Stimulated activated CD4-positive, alpha-beta T cell treated with anti-CD3 and anti-CD28 coated beads, Interleukin-4, amount 100 ng/mL, for 4 hours (primary cell): ENCODE measurements around the gene METTL25B.

Source experiments
- DNase-seq, 2 experiments: peaks; one replicate each; pipeline ENCODE4 v3.0.0-alpha.2; 2020

METTL25B gene

DNA sequence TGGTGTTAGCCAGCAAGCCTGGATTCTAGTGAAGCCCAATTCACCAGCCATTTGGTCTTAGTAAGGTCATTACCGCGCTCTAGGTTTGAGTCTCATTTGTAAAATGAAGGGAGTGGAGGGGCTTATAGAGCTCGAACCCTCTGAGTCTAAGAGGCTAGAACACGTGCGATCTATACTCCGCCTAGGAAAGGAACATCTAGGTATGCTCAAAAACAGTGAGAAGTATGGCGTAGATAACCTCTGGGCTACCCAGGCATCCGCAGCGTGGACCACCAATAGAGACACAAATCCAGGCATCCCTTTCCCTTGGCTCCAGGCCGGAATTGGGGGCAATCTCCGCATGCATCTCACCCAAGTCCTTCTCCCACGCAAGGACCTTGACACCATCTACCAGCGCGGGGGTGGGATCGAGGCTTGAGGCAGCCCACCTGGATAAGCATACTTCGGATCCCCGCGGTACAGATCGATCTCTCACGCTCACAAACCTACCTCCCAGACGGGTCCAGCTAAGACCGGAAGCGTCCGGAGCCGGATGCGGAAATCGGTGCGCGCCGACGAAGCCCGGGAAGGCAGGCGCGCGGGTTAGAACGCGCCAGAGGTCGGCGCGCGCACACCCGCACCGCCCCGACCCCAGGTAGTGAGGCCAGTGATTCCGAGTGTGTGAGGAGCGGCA lies at the start of gene METTL25B:
Gene METTL25B (plus strand): TSS at position 544 of the 673 bp plus-strand sequence. CDS start 636 bp downstream, outside the sequence.
- DNase-seq = peak; percentile 66 to 76

DNA sequence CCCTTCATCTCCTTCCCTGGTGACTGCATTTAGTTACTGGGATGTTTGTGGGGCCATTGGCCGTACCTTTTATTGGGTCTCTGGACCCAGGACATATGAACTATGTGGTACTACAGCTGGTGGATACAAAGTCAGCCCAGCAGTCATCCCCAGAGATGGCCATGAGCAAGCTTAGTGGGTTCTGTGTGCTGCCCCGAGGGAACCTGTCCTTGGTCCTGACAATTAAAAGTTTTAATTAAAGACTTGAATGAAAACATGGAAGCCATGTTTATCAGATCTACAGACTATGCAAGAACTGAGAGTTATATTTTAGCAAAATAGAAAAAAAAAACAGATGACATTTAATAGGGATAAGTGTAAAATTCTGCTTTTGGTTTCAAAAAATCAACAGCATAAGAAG lies 48.2 kb upstream of the METTL25B start:
- DNase-seq = no peak

DNA sequence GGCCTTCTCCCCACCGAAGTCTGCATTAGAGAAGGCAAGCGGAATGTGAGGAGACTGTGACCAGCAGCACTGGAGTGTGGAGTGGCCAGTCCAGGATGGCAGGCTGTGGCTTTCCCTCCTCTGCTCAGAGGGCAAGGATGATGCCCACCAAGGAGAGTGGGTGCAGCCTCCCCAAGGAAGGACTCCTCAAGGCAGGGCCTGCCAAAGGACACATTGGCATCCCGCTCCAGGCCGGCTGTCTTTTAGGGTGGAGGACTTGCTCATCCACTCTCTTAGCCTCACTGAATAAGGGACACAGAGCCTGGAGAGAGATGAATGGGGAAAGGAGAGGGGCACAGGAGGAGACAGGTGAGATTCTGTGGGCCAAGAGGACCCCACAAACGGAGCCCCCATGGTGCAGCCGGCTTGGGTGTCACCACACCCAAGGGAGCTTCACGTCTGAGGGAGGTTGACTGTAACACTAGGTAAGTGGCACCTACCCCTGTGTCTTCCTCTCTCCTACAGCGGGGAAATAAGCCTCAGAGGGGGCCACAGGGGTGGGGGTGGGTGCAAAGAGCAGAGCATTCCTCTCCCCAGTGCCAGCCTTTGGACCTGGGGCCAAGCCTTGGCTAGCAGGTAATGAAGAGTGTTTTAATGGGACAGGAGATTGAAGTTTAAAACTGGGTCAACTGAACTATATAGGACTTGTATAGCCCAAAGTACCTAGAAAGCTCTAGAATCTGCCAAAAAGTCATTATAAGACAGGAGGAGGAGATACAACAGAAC lies 46.9 kb upstream of the METTL25B start:
- no peak for DNase-seq

DNA sequence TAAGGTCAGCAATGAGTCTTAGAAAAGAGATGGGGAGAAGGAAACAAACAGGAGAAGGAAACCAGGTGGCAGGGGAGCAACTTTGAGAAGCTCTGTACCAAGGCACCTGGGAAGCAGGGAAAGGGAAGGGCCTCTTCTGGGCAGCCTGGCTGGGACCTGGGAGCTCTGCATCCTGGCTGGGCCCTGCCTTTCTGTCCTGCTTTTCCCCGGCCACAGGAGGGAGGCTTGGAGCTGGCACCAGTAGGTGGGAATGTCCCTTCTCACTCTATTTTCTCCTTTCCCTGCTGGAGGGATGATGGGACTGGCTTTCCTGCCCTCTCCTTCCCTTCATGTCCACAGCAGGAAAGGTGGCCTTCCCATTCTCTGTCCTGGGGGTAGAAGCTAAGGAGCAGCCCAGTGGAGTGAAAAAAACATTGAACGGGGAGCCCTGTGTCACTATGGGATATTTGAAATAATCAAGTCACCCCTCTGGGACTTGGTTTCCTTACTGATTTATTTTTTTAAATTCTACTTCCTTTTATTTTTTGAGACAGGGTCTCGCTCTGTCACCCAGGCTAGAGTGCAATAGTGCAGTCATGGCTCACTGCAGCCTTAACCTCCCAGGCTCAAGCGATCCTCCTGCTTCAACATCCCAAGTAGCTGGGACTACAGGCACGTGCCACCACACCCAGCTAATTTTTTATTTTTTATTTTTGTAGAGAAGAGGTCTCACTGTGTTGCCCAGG lies 45.9 kb upstream of the METTL25B start:
- DNase-seq = no peak

DNA sequence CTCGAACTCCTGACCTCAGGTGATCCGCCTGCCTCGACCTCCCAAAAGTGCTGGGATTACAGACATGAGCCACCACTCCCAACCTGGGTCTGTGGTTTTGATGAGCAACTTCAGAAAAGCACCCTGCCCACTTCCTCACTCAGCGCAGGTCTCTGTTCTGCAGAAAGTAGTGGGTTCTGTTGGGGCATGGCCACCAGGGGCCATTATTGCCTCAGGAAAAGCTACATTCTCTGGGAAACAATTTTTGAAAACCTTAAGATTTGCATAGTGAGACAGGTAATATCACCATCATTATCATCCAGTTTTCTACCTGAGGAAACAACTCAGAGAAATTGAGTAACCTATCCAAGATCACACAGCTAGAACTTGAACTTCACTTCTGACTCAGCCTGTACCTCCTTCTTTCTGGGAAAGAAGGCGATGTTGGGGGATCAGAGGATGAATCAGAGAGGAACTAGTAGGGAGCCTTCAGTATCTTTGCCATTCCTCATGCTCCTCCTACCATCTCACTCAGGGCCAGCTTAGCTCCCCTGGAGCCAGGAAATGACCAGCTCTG lies 44.0 kb upstream of the METTL25B start:
- no peak for DNase-seq

DNA sequence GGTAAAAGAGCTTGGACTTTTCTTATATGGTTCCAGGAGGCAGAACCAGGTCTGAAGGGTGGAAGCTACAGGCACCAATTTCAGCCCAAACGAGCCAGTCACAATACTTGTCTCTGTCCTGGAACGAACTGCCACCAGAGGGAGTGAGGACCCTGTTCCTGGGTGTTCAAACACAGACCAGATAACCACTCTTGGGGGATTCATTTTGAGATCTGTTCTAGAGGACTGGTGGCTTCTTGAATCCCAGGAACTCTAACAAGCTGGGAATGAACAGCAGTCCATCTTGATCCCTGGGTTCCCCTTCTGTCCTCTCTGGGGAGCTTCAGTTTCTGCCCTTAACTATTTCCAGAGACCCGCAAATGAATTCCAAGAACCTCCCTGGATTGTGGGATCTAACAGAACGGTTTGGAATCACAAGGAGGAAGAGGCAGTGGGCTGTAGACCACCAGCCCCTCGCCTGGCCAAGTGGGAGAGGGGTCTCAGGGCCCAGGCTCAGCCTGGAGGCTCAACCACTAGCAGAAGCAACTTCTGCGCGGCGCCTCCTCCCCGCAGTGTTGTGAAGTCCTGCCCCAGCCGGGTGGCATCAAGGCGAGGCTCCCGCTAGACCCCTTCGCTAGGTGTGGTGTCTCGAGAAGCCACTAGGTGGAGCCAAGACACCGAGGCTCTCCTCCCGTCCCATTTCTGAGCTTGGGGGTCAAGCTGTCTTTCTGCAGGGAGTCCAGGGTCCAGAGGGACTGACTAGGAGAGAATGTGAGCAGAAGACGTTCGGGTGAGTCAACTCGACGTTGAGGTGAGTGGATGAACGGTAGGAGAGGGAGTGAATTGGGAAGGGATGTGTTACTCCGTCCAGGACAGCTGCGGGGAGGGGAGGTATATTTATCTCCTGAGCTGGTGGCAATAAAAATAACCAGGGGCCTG lies 39.0 kb upstream of the METTL25B start:
- DNase-seq = peak; percentile 67 to 72

DNA sequence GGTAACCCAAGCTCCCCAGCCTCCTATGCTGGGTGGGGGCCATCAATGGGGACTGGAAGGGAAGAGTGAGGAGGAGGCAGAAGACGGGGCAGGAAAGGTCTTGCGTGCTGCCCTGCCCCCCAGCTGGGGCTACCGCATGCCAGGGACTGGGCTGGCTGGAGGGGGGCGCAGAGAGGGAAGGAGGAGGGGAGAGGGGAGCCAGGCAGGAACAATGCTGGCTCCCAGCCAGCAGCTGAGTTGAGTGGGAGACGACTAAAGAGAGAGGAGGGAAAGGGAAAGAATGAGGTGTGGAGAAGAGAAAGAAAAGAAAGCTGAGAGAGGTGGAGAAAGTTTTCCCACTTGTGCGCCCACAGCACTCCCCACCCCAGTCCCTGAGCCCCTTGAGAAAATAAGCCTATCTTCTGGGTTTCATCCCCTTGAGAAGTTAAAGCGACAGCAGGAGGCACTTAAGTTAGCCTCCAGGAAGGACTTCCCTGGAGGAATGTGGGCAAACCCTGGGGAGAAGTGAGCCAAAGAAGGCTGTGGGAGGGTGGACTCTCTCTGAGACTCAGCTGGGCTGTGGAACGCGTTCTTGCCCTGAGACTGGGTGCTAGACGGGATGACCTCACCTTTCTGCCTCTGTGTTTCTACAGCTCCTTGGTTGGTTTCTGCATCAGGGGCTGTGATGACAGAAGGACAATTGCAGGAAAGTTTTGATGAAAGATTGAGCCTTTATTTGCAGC lies 38.2 kb upstream of the METTL25B start:
- no peak for DNase-seq

DNA sequence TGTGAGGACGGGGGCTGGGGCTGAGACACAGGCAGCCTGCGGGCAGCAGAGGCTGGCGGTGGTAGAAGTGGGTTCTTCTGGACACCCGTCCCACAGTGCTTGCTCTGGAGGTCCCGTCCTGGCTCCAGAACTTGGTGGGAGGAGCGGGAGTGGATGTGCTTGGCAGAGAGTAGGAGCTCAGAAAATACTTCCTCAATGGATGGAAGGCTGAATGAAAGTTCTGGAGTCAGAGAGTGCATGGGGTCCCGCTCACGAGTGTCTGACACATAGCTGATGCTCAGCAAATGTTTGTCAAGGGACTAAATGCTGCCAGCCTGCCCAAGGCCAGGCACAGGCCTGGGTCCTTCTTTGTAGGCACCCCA lies 37.6 kb upstream of the METTL25B start:
- no peak for DNase-seq

DNA sequence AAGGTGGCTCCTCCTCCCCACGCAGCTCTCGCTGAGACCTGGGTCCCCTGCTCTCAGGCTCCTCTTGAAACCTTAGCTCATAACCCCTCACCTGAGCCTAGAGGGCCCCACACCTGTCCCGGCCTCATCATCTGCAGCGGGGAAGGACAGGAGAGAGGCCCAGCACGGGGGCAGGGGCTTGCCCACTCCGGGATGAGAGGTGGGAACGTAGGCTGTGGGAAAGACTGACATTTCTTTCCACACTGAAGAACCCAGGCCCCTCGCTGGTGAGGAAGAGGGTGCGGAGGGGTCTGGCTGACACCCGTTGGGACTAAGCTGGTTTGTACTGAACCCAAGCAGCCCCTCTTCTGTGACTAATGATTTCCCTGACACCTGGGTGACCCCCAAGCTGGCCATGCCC lies 37.1 kb upstream of the METTL25B start:
- no peak for DNase-seq

DNA sequence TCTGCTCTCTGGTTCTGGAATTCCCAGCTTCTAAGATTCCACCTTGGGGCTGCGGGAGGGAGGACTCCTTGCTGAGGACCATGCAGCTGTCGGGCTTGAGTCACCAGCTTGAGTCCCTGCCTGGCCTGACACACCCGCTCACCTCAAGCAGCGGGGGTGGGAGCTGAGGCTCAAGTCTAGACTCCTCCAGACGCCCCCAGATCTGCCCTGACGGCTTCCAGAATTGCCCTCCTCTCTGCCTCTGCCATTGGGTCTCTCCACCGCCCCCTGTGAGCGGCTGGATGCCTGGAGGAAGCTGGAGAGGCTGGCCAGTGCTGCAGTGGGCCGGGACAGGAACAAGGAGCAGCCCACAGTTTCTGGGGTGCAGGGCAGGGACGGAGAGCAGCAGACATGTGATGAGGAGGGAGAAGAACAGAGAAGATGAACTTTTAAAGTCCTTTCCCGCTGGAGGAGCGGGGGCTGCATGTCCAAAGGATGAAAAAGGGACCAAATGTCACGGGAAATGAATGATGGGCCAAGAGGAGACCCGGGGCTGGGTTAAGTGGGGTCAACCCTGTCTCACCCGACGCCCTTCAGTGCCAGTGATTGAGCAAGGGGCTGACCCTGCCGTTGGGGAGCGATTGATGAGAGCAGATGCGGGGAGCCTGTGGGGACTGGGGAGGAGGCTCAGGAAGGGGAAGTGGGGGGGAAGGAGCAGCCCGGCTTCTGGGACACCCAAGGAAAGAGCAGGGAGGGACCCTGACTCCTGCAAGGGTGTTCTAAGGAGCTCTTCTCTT lies 36.4 kb upstream of the METTL25B start:
- DNase-seq = no peak

DNA sequence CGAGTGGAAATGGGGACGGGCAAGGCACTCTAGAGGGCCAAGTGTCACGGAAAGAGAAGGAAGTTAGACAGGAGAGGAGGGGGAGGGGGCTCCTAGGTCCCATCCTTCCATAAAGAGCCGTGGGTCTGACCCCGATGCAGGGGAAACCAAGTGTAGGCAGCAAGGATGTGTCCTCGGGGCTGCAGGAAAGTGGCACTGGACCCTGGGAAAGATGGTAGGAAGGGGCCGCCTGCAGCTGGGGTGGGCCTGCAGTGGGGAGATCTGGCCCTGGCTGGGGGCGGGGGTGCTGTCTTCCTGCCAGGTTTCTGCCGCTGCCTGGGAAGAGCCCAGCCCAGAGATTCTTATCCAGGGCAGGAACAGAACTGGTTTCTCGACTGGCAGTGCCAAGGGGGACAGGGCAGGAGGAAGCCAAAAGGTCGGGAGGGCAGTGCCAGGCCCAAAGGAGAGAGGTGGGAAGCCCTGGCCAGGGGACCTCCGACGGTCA lies 35.8 kb upstream of the METTL25B start:
- DNase-seq = no peak

DNA sequence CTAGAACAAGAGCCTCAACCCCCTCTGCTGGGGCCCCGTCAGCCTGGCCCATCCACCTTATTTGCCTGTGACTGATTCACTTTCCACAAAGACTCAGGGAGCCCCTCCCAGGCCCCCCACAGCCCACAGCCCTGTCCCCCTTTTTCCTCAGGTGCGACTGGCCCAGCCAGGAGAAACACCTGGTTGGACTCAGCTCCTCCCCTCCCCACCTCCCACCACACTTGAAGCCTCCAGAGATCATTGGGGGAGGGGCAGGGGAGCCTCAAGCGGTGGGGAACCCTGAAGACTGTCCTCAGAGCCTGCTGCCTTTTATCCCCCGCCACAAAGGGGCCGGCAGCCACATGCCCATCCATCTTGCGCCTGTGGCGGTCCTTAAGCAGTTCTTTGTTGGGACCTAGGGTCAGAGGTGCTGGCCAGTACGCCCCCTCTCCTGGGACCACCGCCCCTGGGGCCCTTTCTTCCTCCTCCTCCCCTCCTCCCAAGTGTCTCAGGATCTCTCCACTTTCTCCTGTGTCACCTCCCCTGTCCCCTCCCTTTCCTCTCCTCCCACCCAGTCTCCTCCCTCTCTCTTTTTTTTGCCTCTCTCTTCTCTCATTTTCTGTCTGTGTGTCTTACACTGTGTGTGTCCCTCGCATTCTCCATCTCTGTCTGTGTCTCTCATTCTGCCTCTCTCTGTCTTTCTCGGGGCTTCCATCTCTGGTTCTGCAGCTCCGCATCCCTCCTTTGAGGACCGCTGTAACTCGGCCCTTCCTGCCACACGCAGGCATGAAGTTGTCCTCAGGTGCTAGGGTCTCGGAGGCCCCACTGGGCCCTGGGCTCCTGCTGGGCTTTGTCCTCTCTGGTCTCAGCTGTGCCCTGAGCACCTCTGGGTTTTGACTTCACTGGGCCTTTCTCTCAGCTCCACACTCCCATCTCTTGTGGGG lies 35.1 kb upstream of the METTL25B start:
- DNase-seq = no peak

DNA sequence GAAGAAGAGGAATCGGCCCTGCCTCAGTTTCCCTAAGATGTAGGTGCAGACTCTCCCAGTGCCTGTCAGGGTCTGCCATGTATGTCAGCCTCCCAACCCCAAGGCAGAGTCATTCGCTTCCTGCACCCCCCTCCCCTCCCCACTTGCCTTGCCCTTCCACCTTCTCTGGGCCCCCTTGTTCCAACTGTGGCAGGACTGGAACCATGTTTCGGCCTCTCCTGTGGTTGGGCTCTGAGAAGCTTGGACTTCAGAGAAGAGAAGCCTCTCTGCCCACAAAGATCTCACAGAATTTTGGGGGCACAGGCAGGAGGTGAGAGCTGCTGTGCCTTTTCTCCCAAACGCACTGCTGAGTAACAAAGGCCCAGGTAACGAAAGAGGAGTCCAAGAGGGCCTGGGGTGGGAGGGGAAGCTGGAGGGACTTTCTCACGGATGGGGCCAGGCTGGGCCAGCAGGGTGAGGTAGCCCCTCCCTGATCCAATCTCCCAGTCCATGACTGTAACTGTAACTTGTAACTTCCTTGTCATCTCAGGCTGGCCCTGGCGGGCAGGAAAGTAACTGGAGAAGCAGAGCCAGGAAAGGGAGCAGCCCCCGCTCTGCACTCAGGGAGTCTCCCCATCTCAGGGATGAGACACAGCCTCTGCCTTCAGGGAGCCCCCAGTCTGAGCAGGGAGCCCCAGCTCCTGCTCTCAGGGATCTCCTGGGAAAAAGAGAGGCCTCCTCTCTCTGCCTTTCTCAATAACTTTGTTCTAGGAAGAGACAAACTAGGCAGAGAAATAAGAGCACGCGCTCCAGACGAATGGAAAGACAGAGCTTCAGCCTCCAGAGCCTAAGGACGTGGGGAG lies 34.2 kb upstream of the METTL25B start:
- no peak for DNase-seq

DNA sequence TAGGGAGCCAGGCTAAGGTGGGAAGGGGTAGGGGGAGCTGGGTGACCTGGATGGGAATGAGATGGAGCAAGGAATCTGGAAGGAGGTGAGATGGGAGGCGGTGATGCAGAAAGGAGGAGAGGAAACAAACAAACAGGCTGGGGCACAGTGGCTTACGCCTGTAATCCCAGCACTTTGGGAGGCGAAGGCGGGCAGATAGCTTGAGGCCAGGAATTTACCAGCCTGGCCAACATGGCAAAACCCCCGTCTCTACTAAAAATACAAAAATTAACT lies 33.6 kb upstream of the METTL25B start:
- DNase-seq = no peak

DNA sequence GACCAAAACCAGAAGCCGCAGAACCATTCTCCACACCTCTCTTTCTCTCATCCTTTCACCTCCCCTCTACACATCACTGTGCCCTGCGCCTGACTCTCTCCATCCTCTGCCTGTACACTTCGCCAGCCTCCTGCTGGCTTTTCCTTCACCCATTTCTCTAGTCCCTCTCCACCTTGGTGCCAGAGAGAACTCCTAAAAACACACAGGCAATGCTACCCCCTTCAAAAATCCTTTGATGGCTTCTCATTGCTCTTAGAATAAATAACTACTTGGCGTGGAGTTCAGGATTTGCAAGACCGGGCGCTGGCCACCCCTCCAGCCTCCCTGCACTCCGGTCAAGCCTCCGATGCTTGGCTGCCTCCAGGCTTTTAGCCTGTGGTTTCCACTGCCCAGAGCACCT lies 31.5 kb upstream of the METTL25B start:
- DNase-seq = no peak

DNA sequence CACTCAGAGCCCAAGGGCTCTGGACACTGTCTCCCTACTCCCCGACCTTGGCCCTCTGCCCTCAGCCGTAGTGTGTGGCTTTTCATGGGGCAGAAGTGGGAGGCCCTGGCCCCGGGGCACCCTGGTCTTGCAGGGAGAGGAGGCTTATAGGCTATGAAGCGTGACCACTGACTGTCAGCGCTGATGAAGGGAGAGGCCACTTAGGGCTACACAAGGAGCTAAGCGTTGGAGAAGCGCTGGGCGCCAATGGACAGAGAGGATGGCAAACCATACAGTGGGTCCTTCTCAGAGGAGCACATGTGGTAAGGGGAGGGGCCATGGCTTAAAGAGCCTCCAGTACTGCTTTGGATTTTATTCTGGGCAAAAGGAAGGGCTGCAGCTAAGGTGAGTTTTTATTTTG lies 30.8 kb upstream of the METTL25B start:
- no peak for DNase-seq

DNA sequence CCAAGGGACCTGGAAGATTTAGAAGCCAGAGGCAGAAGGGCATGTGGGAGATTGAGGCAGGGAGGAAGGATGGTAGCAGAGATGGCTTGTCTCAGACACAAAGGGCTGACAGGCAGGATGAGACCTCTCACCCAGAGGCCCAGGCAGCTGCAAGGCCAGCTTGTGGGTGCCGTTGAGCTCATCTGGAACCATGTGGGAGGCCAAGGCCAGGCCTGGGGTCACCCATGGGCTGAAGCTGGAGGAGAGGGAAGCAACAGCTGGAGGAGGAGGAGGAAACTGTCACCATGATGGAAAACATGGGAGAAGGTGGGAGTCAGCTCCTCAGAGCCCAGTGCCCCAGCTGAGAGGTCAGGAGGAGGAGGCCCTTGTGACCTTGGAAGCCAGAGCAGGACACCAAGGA lies 29.3 kb upstream of the METTL25B start:
- no peak for DNase-seq

DNA sequence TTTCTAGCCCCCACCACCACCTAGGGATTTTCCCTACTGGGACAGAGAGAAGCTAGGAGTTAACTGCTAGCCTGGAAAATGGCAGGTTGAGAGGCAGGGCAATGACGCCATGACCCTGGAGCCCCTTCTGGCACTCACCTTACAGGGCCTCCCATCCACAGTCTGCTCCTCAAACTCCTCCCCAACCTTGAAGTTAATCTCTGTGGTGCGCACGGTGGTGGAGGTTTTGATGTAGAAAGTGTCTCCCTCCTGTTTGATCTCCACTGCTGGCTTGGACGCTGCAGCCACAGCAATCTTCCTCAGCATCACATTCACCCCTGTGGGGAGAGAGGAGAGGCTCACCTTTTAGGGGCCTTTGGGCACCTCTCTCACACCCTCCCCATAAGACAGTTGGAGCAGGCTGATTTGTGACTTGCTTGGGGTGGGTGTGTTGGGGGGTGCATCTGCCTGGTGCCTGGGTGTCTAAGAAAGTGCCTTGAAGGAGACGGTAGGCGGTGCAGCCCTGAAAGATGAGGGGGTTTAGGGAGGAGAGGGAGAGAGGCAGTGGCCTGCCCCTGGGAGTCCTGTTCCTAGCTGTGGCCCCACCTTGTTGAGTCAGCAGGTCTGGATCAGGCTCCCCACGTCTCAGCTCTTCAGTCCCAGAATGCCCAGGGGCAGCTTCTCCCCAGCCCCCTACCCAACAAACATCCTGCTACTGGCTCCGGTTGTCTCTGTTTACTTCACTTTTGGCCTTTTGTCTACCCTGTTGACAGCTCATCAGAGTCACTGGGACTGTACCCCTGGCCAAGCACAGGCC lies 27.3 kb upstream of the METTL25B start:
- DNase-seq = no peak
